Muscle of back (tissue), 11 donors: ENCODE measurements around the gene CD274. TPM values are rescaled to one million over a fixed set of nuclear protein-coding genes. Genes with fewer than 3 reads are reported as not detected.
A peak's percentile ranks its signal among the peaks of the same experiment; 100 is the strongest.
"Not testable (repeated sequence)": the region's sequence is repeated elsewhere in the genome, so short reads cannot be mapped to it uniquely, and the experiment has no call there.

ENCODE experiments used
- DNase-seq, 3 donors: peaks; one replicate each; pipeline versions ENCODE4 v3.0.0 to v3.0.0-alpha.2; 2013
- polyA plus RNA-seq, 10 donors: library from polyadenylated mRNA; unstranded; fragments of 120-200 nt; gene quantifications; one replicate each; pipeline ENCODE4 v1.2.1, GENCODE V29; 2013; ENCODE audit not compliant: insufficient read length in 10 of 10

The CD274 gene
- polyA plus RNA-seq, 10 donors = 0.57 to 1.9 (median 0.89) TPM

- DNase-seq = not testable (repeated sequence)
Measured at GRCh38 chr9:5494765-5495164, 44.4 kb downstream of the CD274 start.

GRCh38 chr9:5499157-5499556, 48.8 kb downstream of the CD274 start:
- DNase-seq = no peak

- peak in 1 of 3 donors; percentile 40 for DNase-seq
Measured at GRCh38 chr9:5499889-5500398, 49.6 kb downstream of the CD274 start.

DNA sequence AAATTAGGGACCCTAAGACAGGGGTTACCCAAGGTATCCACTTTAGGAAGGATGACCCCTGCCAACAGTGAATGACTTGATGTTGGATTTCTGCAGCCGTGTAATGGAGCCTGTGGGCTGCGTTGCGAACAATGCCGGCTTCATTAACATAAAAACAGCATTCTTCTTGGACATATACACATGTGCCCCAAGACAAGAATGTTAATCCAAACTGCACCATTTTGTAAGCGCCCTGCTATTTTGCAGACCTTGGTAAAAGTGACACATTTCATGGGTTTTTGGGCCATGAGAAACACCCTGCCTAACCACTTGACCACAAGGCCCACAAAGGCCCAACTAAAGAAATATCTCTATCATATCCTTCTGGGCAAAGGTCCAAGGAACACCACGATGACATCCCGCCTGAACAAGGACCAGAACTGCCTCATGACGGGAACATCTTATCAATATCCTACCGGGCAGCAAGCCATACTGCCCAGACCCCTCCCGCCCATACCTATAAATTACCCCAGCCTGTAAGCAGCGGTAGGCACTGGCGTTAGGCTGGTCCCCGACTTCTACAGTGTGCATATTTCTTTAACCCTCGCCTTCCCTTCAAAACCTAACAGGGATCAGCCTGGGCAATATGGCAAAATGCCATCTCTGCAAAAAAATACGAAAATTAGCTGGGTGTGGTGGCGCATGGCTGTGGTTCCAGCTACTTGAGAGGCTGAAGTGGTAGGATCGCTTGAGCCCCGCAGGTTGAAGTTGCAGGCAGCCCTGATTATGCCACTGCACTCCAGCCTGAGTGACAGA, 50.3 kb downstream of the CD274 start:
- no peak for DNase-seq

- DNase-seq = no peak
Measured at GRCh38 chr9:5502553-5502952, 52.2 kb downstream of the CD274 start.

- DNase-seq = peak in 1 of 3 donors; percentile 96
Measured at GRCh38 chr9:5509573-5509972, 59.2 kb downstream of the CD274 start.

DNA sequence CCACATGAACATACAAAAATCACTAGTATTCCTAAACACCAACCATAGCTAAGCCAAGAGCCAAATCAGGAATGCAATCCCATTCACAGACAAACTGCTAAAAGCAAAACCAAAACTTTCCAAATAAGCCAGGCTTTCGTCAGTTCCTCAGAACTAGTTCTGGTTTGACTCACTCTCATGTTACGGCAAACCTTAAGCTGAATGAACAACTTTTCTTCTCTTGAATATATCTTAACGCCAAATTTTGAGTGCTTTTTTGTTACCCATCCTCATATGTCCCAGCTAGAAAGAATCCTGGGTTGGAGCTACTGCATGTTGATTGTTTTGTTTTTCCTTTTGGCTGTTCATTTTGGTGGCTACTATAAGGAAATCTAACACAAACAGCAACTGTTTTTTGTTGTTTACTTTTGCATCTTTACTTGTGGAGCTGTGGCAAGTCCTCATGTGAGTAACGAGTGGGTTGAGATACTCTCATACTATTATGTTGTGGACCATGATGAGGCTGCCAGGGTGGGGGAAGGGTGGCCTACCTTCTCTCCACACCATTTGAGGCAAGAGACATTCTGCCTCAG, 60.1 kb downstream of the CD274 start, which contains the start of gene PDCD1LG2:
Gene PDCD1LG2, plus strand, starts transcription at position 172 of the 572 bp plus-strand sequence. CDS start 12,016 bp downstream, outside the sequence.
- peak in 1 of 3 donors; percentile 61 for DNase-seq

- DNase-seq = no peak
Measured at GRCh38 chr9:5510989-5511388, 60.6 kb downstream of the CD274 start.

DNA sequence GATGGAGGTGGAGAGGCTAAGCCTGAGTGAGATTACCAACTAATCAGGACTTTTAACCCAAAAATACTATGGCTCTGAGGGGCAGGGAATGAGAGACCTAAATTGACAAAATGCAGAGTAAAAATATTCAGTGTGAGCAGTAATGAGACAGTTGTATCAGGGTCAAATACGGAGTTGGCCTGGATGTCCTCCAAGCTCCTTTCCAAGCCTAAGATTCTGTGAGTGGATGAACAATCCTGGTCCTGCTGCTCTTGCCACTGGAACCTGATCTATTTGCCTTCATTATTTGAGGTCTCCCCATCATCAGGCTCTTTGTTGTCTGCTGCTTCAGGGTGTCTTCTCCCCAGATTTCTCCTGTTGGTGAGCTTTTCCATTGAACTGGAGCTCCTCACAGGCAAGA, 61.1 kb downstream of the CD274 start:
- no peak for DNase-seq

- DNase-seq = no peak
Measured at GRCh38 chr9:5511935-5512580, 61.7 kb downstream of the CD274 start.

DNA sequence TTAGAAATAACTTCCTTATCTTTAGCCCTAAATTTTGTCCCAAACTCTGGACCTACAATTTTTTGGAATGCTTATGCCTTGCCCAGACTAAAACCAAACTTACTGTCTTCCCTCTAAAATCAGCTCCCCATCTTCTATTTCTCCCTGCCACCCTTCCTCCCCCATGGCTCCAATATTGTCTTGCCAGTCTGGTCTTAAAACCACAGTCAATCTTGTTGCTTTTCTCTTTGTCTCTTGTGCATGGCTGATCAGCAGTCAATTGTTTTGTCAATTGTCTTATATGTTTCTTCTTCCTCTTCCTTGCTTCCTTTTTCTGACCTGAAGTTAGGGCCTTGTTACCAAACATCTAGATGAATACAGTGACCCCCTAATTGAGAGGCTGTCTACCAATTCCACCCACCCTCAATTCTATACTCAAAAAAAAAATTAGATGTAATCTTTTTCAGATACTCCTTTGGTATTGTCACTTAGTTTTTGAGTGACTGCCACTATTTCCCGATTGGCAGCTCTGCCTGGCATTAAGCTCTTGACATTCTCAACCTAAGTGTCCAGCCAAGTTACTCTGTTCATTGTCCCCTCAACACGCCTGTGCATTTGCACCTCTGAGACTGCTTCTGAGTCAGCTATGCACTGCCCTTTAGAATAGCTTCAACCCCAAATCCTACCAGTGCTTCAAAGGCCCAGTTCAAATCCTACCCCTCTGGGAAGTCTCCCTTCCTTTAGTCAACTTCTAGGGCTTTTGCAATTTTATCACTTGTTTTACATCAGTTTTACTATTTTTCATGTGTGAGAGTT, 62.5 kb downstream of the CD274 start:
- no peak for DNase-seq

DNA sequence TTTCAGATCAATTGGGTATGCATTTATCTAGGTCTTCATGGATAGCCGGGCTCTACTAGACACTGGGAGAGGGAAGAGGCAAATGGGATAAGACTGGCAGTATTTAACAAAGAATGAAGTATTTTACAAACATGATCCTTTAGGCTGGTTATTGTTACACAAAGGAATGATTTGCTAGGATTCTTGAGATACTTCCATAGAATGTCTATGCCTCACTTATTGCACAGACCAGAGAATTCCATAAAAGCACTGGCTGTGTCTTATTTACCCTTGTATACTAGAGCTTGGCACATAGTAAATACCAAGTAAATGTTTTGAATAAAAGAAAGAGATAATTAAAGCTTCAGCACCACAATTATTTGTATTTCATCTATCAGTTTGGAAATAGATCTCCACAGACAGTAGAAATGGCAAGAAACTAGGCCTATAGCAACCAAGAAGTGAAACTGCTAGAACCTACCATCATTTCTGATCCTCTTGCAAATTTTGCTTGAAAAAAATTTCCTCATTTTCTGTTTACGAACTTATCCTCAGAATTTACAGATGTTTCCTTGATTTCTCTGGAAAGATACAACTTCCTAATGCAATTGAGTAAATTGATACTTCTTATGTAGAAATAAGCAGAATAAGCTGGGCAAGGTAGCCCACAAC, 63.7 kb downstream of the CD274 start:
- DNase-seq = no peak

DNA sequence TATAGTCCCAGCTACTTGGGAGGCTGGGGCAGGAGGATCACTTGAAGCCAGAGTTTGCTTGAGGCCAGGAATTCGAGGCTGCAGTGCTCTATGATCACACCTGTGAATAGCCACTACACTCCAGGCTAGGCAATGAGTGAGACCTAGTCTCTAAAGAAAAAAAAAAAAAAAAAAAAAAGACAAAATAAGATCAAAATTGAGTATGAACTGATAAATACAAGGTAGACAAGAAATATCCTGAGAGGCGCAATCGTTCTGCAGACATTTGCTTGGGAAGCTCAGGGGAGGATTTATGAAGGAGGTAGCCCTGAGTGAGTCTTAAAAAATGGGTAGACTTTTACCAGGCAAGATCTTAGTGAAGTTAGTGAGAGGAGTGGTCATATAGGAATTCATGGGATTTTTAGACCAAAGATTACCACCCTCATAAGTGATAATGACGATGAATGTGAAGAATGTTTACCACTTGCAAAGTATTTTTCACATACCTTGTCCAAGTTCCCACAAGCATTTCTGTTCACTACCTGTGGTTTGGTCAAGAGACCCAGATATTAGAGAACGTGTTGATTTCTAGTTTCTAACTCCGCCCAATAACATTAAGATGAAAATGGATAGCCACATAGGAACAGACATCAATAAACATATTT, 64.4 kb downstream of the CD274 start:
- no peak for DNase-seq

GRCh38 chr9:5515261-5515650, 64.9 kb downstream of the CD274 start:
- no peak for DNase-seq

GRCh38 chr9:5516453-5517220, 66.3 kb downstream of the CD274 start:
- no peak for DNase-seq

DNA sequence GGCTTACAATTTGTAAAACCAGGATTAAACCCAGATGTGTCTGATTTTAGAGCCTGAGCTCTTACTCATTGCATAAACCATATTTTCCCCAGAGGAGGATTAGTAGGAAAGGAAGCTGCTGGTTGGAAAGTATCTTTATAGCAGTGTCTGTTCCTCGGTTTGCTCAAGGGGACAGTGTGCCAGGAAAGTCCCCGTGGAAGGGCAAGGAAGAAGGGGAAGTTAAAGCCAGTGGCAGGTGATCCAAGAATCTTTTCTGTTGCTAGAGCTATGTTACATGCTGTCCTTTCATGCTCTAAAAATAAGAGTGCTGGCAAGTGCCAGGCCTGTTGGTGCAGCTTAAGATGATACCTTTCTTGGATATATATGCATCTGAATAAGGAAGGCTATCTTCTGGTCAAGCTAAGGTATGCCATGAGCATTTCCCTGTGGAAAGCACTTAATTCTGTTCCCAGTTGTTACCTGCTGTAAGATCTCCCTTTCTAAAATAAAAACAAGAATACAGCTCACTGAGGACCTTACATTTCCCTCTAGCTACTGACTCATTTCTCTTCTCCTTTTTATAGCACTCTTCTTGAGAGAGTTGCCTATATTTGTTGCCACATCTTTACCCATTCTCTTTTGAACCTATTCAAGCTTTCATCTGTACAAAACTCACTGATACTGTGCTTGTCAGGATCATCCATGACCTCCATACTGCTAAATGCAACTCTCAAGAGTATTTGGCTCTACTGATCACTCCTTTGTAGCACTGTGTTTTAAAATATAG, 68.0 kb downstream of the CD274 start:
- peak in 1 of 3 donors; percentile 16 for DNase-seq

GRCh38 chr9:5518937-5519319, 68.6 kb downstream of the CD274 start:
- no peak for DNase-seq
